Lower lobe of right lung (tissue), 2 donors: ENCODE measurements around the gene TCF4. TPM values are rescaled to one million over a fixed set of nuclear protein-coding genes. Genes with fewer than 3 reads are reported as not detected.

Experiments used
- ATAC-seq, 2 donors: fragments of 200-7000 bp; cut with Tn5 transposase; one replicate each; pipeline ENCODE4 v1.9.1; 2020 to 2022; ENCODE audit warnings: mild to moderate bottlenecking in 2 of 2, moderate library complexity in 2 of 2
- DNase-seq: peaks from one replicate; pipeline ENCODE4 v3.0.0-alpha.2; 2020
- H3K27ac ChIP-seq: fragments of 200-600 bp; one replicate; pipeline ENCODE4 v1.8.0; 2022
- H3K27me3 ChIP-seq: fragments of 200-600 bp; one replicate; pipeline ENCODE4 v1.8.0; 2022; ENCODE audit warnings: low read depth
- H3K36me3 ChIP-seq: fragments of 200-600 bp; one replicate; pipeline ENCODE4 v1.8.0; 2022; ENCODE audit warnings: mild to moderate bottlenecking
- H3K4me1 ChIP-seq: fragments of 200-600 bp; one replicate; pipeline ENCODE4 v1.8.0; 2022
- H3K4me3 ChIP-seq: fragments of 200-600 bp; one replicate; pipeline ENCODE4 v1.8.0; 2022; ENCODE audit warnings: mild to moderate bottlenecking
- H3K9me3 ChIP-seq: fragments of 200-600 bp; one replicate; pipeline ENCODE4 v1.8.0; 2022
- intact Hi-C: fragments of 100-400 bp; cut with DNase I; formaldehyde crosslinking; loops from one replicate; pipeline ENCODE4 v1.11.0; 2022
- total RNA-seq: library from RNA; stranded (reverse); fragmentation: NEBNext Ultra II Directional; extraction: Animal tissue kit (Norgen Biotek cat#: 25700); gene quantifications from one replicate; pipeline ENCODE4 v1.2.1, GENCODE V29; 2021
- TF ChIP-seq, protein P1 (sequence below): fragments of 200-600 bp; IDR thresholded peaks from one replicate; pipeline ENCODE4 v1.8.0; 2022; ENCODE audit warnings: antibody characterized with exemption, mild to moderate bottlenecking
- donor health status: DM: no; HTN: yes; CAD: no; lungs with severe emphysema.

Gene TCF4
- total RNA-seq, 1 donor from 2014 or later: 112 TPM

- TF ChIP-seq, protein P1, sequence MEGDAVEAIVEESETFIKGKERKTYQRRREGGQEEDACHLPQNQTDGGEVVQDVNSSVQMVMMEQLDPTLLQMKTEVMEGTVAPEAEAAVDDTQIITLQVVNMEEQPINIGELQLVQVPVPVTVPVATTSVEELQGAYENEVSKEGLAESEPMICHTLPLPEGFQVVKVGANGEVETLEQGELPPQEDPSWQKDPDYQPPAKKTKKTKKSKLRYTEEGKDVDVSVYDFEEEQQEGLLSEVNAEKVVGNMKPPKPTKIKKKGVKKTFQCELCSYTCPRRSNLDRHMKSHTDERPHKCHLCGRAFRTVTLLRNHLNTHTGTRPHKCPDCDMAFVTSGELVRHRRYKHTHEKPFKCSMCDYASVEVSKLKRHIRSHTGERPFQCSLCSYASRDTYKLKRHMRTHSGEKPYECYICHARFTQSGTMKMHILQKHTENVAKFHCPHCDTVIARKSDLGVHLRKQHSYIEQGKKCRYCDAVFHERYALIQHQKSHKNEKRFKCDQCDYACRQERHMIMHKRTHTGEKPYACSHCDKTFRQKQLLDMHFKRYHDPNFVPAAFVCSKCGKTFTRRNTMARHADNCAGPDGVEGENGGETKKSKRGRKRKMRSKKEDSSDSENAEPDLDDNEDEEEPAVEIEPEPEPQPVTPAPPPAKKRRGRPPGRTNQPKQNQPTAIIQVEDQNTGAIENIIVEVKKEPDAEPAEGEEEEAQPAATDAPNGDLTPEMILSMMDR: no peak
- Histone ChIP-seq H3K27me3 (no peaks in the 10 kb centered on the region), H3K27ac (no peak overlapping the region), H3K4me3 (no peak overlapping the region), H3K4me1 (peaks cover 37% of the 10 kb centered on the region), H3K36me3 (peaks cover 13% of the 10 kb centered on the region), H3K9me3 (no peaks in the 10 kb centered on the region)
- DNase-seq (no peak), ATAC-seq (no peak)
- intact Hi-C loops: no loop called here
Observed at GRCh38 chr18:55268151-55268601, 319.8 kb downstream of the TCF4 start.

DNA sequence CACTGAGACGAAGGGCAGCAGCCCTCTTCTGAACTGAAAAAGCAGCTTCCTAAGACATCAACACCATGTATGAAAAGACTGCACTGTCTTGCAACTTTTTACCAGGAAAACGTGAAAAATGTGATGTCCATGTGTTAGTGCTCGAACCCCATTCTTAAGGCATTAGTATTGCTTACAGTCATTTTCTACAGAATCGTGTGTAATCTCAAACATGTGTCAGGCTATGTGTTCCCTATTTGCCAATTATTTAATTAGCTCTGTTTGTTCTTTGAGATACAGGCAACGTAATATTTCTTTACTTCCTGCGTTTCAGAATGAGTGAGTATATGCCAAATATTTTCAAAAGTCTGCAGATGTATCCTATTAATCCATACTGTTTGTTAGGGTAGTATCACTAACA, 321.0 kb downstream of the TCF4 start:
- H3K9me3 ChIP-seq: no peaks in the 10 kb centered on the region
- no peak overlapping the region for H3K4me3 ChIP-seq
- intact Hi-C loops: no loop called here
- TF ChIP-seq, protein P1: no peak
- H3K27me3 ChIP-seq: no peaks in the 10 kb centered on the region
- H3K4me1 ChIP-seq: peaks cover 37% of the 10 kb centered on the region
- H3K36me3 ChIP-seq: peaks cover 13% of the 10 kb centered on the region
- no peak for DNase-seq
- no peak for ATAC-seq
- H3K27ac ChIP-seq: no peak overlapping the region

GRCh38 chr18:55265984-55266383, 322.0 kb downstream of the TCF4 start:
- H3K4me1 ChIP-seq: peaks cover 37% of the 10 kb centered on the region
- H3K36me3 ChIP-seq: peaks cover 15% of the 10 kb centered on the region
- DNase-seq (no peak), ATAC-seq (no peak)
- H3K27me3 ChIP-seq: no peaks in the 10 kb centered on the region
- no peak overlapping the region for H3K27ac ChIP-seq
- H3K4me3 ChIP-seq: no peak overlapping the region
- no peaks in the 10 kb centered on the region for H3K9me3 ChIP-seq
- TF ChIP-seq, protein P1: no peak
- intact Hi-C loops: no loop called here

- Histone ChIP-seq H3K27ac (no peak overlapping the region), H3K36me3 (peaks cover 23% of the 10 kb centered on the region), H3K4me3 (no peak overlapping the region), H3K27me3 (no peaks in the 10 kb centered on the region), H3K4me1 (peaks cover 37% of the 10 kb centered on the region), H3K9me3 (no peaks in the 10 kb centered on the region)
- TF ChIP-seq, protein P1: no peak
- ATAC-seq: no peak
- DNase-seq: no peak
- intact Hi-C loops: no loop called here
Observed at GRCh38 chr18:55265130-55265675, 322.8 kb downstream of the TCF4 start.

DNA sequence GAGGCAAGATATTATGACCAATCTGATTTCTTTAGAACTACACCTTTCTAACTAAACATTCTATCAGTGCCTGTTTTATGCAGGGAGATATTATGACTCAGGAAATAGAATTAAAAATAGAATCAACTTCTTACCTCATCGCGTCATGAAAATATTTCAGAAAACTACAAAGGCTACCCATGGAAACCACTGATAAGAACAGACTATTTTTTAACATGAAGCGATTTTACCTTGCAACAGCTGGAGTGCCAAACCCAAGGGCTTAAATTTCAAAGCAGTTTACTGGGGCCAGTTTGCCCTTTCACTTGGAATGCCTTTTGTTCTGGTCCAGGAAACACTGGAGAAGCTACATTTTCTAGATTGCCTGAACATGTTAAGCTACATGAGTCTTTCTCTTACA, 323.9 kb downstream of the TCF4 start:
- Histone ChIP-seq H3K4me1 (peaks cover 37% of the 10 kb centered on the region), H3K27me3 (no peaks in the 10 kb centered on the region), H3K4me3 (no peak overlapping the region), H3K27ac (no peak overlapping the region), H3K9me3 (no peaks in the 10 kb centered on the region), H3K36me3 (peaks cover 22% of the 10 kb centered on the region)
- intact Hi-C loops: no loop called here
- DNase-seq: no peak
- TF ChIP-seq, protein P1: no peak
- ATAC-seq: peak in 1 of 2 donors; percentile 23
